HG03280 (cell line): ENCODE measurements around the gene KCNQ4.
A peak's percentile ranks its signal among the peaks of the same experiment; 100 is the strongest.

ENCODE experiments used
- ATAC-seq: cut with Tn5 transposase; IDR thresholded peaks from one replicate; pipeline ENCODE4 v1.9.1; 2021; ENCODE audit warnings: mild to moderate bottlenecking, moderate library complexity; ENCODE audit not compliant: unreplicated experiment

The KCNQ4 gene

GRCh38 chr1:40783001-40783905, at the start of gene KCNQ4:
Gene KCNQ4 (plus strand): TSS chr1:40783787. CDS start chr1:40784094, 307 bp downstream.
- ATAC-seq, result no peak

GRCh38 chr1:40734882-40735628, 48.5 kb upstream of the KCNQ4 start:
- ATAC-seq, result no peak

- ATAC-seq, result no peak
Observed at GRCh38 chr1:40736085-40736531, 47.5 kb upstream of the KCNQ4 start.

- ATAC-seq, result no peak
Observed at GRCh38 chr1:40738831-40739230, 44.8 kb upstream of the KCNQ4 start.

GRCh38 chr1:40739455-40740008, 44.1 kb upstream of the KCNQ4 start:
- ATAC-seq, result no peak

- no peak for ATAC-seq
Observed at GRCh38 chr1:40740039-40740996, 43.3 kb upstream of the KCNQ4 start.

- ATAC-seq, result no peak
Observed at GRCh38 chr1:40740997-40741736, 42.4 kb upstream of the KCNQ4 start.

- no peak for ATAC-seq
Observed at GRCh38 chr1:40742363-40743061, 41.1 kb upstream of the KCNQ4 start.

- no peak for ATAC-seq
Observed at GRCh38 chr1:40743452-40743851, 40.1 kb upstream of the KCNQ4 start.

- no peak for ATAC-seq
Observed at GRCh38 chr1:40743860-40744259, 39.7 kb upstream of the KCNQ4 start.

GRCh38 chr1:40745176-40745575, 38.4 kb upstream of the KCNQ4 start:
- no peak for ATAC-seq

- ATAC-seq, result no peak
Observed at GRCh38 chr1:40746344-40747090, 37.1 kb upstream of the KCNQ4 start.

- ATAC-seq, result no peak
Observed at GRCh38 chr1:40748841-40749718, 34.5 kb upstream of the KCNQ4 start.

GRCh38 chr1:40749817-40750216, 33.8 kb upstream of the KCNQ4 start:
- no peak for ATAC-seq

- ATAC-seq, result no peak
Observed at GRCh38 chr1:40750451-40750908, 33.1 kb upstream of the KCNQ4 start.

GRCh38 chr1:40751802-40752201, 31.8 kb upstream of the KCNQ4 start:
- no peak for ATAC-seq

- peak; percentile 60 for ATAC-seq
Observed at GRCh38 chr1:40753142-40753882, 30.3 kb upstream of the KCNQ4 start.
